Body of pancreas (tissue), 4 donors: ENCODE measurements around the gene LDB2.

Source experiments
- CTCF ChIP-seq, 7 experiments: fragments of 450-650 bp in 4 of 7; fragments of 200-600 bp in 3 of 7; sonication (generic) in 3 of 7; IDR thresholded peaks; one replicate each; pipeline ENCODE4 v1.5.1; 2016 to 2019; ENCODE audit warnings: antibody characterized with exemption in 7 of 7
- POLR2A ChIP-seq, 3 donors: fragments of 450-650 bp; IDR thresholded peaks; one replicate each; pipeline ENCODE4 v1.6.1; 2016; ENCODE audit warnings: antibody characterized with exemption in 3 of 3, mild to moderate bottlenecking in 2 of 3

GRCh38 chr4:16864199-16864598, 34.2 kb downstream of the LDB2 start:
- TF ChIP-seq CTCF (IDR thresholded peaks at IDR 0.05) (no peak), POLR2A (IDR thresholded peaks at IDR 0.05) (no peak)
